ENCODE data around the gene THSD7A.

- TF ChIP-seq CTCF (IDR thresholded peaks at IDR 0.05) (no peak), POLR2A (IDR thresholded peaks at IDR 0.05) (no peak)
Measured at GRCh38 chr7:11513460-11513859, 318.5 kb downstream of the THSD7A start.
